Measurements from ENCODE around the gene CD6.
A peak's percentile ranks its signal among the peaks of the same experiment; 100 is the strongest.

The CD6 gene

DNA sequence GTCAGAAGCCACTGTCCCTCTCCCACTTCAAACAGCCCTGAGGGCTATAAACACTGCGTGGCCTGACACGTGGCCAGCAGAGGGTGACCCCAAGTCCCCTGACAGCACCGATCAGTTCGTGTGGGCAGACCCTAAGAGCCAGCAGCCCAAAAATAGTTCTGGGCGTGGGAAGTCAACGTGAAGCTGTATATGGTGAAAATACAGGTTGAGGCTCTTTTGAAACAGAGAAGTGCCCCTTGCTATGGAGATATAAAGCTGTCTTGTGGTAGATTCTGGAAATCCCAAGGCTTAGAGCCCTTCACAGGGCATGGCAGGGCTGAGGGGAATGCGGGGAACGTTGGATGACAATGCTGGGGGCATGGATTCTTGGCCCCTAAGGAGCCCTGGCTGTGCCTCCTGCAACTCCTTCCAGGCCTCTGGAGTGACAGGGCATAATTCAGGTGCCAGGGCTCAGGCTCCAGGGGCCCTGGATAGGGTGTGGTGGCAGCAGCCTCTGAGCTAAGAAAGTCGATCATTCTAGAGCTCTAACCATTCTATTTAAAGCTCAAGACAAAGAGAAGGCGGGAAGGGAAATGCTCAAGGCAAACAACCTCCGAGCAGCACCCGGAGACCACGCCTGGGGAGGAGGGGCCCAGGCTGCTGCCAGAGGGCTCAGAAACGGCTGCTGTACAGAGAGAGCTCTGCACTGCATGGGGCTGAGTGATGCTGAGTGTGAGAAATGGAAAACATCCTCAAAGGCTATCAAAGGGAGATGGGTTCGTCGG is 70.5 kb downstream of the CD6 start:
- FAIRE-seq = peak; percentile 87
- peak; percentile 73 for DNase-seq (ENCODE audit: insufficient read length, low spot score)

DNA sequence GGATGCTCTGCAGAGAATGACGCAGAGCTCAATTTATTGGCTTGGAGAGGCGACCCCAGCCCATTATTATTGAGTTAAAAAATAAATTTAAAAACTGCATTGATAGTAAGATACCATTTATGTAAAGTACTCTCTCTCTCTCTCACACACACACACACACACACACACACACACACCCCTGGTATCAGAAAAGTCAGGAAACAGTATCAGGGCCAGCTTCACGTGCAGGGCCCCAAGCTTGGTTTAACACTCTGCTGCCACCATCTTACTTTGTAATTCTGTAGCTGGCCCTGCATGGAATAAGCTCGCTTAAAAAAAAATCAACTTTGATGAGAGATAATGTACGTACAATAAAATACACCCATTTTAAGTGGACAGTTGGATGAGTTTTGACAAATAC is 71.1 kb downstream of the CD6 start:
- TF ChIP-seq PAX5 (IDR thresholded peaks at IDR 0.05; ENCODE audit: insufficient read depth, low read length, severe bottlenecking) = no peak
- TF ChIP-seq POLR2AphosphoS5 (IDR thresholded peaks at IDR 0.05; ENCODE audit: low read depth, low read length) = no peak
- no peak for TF ChIP-seq SPI1 (IDR thresholded peaks at IDR 0.05; ENCODE audit: low read depth, low read length)
- TF ChIP-seq POLR2A (IDR thresholded peaks at IDR 0.05; ENCODE audit: low read depth, low read length) = no peak
- TF ChIP-seq TAF1 (IDR thresholded peaks at IDR 0.05; ENCODE audit: low read depth, low read length) = no peak
- TF ChIP-seq POU2F2 (IDR thresholded peaks at IDR 0.05; ENCODE audit: low read depth, low read length) = no peak
- DNase-seq (ENCODE audit: insufficient read length, low spot score) (no peak), FAIRE-seq (no peak)

More for the DNA sequence above, 70.5 kb downstream of the CD6 start:
- TF ChIP-seq POLR2A (IDR thresholded peaks at IDR 0.05; ENCODE audit: low read depth, low read length) = peak; percentile 64; the same call in 1 of the 2 replicates
- TF ChIP-seq PAX5 (IDR thresholded peaks at IDR 0.05; ENCODE audit: insufficient read depth, low read length, severe bottlenecking) = no peak
- no peak for TF ChIP-seq TAF1 (IDR thresholded peaks at IDR 0.05; ENCODE audit: low read depth, low read length)
- TF ChIP-seq SPI1 (IDR thresholded peaks at IDR 0.05; ENCODE audit: low read depth, low read length) = peak; percentile 61; the same call in 1 of the 2 replicates
- TF ChIP-seq POLR2AphosphoS5 (IDR thresholded peaks at IDR 0.05; ENCODE audit: low read depth, low read length) = peak; percentile 48; the same call in 1 of the 2 replicates
- no peak for TF ChIP-seq POU2F2 (IDR thresholded peaks at IDR 0.05; ENCODE audit: low read depth, low read length)

DNA sequence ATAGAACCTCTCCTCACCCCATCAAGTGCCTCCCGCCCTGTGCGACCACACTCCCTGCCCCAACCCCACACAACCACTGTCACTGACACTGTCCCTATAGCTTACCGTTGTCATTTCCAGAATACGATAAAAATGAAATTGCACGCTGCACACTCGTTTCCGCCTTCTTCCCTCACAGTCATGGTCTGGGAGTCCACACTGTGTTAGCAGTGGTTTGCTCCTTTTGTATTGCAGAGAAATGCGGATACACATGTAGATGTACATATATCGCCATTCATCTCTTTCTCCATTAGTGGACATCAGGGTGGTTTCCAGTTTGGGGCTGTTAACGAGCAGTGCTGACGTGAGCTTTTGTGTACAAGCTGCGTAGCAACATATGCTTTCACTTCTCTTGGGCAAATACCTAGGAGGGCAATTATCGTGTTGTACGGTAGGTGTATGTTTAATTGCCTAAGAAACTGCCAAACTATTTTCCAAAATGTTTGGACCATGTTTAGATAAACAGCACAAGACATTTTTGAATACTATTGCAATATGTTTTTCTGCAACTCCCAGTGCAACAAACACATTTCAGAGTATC is 71.6 kb downstream of the CD6 start:
- DNase-seq (ENCODE audit: insufficient read length, low spot score) (no peak), FAIRE-seq (peak; percentile 90)
- no peak for TF ChIP-seq POLR2A (IDR thresholded peaks at IDR 0.05; ENCODE audit: low read depth, low read length)
- TF ChIP-seq SPI1 (IDR thresholded peaks at IDR 0.05; ENCODE audit: low read depth, low read length) = 0 out of 2 replicates have a peak, but pooled peaks have one; percentile 3

DNA sequence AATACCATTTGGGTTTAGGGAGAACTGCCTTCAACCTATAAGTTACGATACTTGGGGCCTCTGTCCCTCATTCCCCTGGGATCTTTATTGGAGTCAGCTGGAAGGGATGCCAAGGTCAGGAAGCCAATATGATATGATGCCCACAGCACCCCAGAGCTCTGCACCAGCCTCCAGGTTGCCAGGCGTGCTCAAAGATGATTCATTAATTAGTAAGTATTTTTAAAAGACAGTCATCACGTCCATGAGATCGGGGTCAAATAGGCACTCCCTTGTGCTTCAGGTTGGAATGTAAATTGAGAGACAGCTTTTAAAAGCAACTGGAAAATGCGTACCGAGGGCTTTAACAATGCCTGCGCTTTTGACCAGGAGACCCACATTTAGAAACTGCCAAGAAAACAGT is 73.8 kb downstream of the CD6 start:
- no peak for FAIRE-seq
- no peak for DNase-seq (ENCODE audit: insufficient read length, low spot score)
- TF ChIP-seq POU2F2 (IDR thresholded peaks at IDR 0.05; ENCODE audit: low read depth, low read length) (no peak), POLR2A (IDR thresholded peaks at IDR 0.05; ENCODE audit: low read depth, low read length) (no peak), SPI1 (IDR thresholded peaks at IDR 0.05; ENCODE audit: low read depth, low read length) (no peak), POLR2AphosphoS5 (IDR thresholded peaks at IDR 0.05; ENCODE audit: low read depth, low read length) (no peak), TAF1 (IDR thresholded peaks at IDR 0.05; ENCODE audit: low read depth, low read length) (no peak), PAX5 (IDR thresholded peaks at IDR 0.05; ENCODE audit: insufficient read depth, low read length, severe bottlenecking) (no peak)

DNA sequence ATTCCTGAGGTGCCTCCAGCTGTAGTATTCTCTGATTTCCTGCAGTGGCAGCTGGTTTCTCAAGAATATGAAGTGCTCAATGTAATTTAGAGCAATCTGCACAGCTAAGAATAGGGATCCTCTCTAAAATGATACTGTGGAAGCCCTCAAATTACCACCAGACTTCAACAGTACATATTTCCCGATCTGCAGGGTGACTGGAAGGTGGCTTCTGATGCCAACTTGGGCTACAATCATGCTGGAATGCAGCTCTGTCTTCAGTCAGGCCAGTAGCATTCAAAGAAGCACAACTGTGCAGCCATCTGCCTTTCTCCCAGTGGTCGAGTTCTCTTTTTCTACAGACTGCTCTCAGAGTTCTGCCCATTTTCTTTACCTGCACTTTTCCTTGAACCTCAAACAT is 75.4 kb downstream of the CD6 start:
- TF ChIP-seq POLR2AphosphoS5 (IDR thresholded peaks at IDR 0.05; ENCODE audit: low read depth, low read length) (no peak), POLR2A (IDR thresholded peaks at IDR 0.05; ENCODE audit: low read depth, low read length) (no peak), TAF1 (IDR thresholded peaks at IDR 0.05; ENCODE audit: low read depth, low read length) (no peak), PAX5 (IDR thresholded peaks at IDR 0.05; ENCODE audit: insufficient read depth, low read length, severe bottlenecking) (no peak), POU2F2 (IDR thresholded peaks at IDR 0.05; ENCODE audit: low read depth, low read length) (no peak), SPI1 (IDR thresholded peaks at IDR 0.05; ENCODE audit: low read depth, low read length) (no peak)
- FAIRE-seq (no peak), DNase-seq (ENCODE audit: insufficient read length, low spot score) (no peak)

DNA sequence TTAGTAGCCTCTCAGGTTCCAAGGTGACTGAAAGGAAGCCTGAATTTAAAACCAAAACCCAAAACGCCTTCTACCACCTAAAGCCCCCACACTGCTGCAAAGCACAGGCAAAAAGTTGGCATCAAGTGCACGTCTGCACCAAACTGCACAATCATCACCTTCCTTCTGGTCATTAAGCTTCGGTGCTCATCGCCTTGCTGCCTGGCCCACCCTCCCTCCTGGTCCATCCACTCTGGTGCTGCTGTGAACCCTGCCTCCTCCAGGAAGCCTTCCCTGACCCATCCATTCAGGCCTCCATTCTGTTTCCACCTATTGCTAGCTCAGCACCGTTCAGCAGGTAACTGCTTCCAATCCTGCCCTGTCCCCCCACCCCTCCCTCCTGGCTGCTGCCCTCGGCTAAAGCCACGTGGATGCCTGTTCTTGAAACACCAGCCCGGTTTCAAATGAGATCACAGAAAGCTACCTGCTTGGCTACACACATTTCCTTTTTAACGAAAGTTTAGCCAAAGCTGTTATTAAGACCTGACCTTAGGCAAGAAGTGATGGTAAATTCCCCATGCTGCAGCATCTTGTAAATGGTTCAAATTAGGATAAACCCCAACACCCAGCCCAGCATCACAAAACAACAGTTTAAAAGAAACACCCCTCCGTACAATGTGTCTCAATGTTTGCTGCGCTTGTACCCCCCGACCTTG is 77.0 kb downstream of the CD6 start:
- peak; percentile 43 for FAIRE-seq

DNA sequence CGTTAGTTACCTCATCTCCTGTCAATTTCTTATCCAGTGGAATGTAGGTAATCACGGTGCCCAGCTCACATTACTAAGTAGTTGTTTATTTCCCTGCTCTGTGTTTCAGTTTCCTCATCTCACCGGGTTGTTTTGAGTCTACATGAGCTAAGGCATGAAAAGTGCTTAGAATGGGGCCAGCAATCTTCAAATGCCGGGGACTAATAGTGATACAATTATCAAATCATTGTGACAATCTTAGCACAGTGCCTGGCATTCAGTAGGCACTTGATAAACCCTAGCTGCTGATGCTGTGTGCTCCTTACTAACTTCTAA is 77.5 kb downstream of the CD6 start:
- DNase-seq (ENCODE audit: insufficient read length, low spot score) (no peak), FAIRE-seq (peak; percentile 50)
- no peak for TF ChIP-seq TAF1 (IDR thresholded peaks at IDR 0.05; ENCODE audit: low read depth, low read length)
- no peak for TF ChIP-seq SPI1 (IDR thresholded peaks at IDR 0.05; ENCODE audit: low read depth, low read length)
- TF ChIP-seq PAX5 (IDR thresholded peaks at IDR 0.05; ENCODE audit: insufficient read depth, low read length, severe bottlenecking) = no peak
- TF ChIP-seq POU2F2 (IDR thresholded peaks at IDR 0.05; ENCODE audit: low read depth, low read length) = no peak
- no peak for TF ChIP-seq POLR2A (IDR thresholded peaks at IDR 0.05; ENCODE audit: low read depth, low read length)
- no peak for TF ChIP-seq POLR2AphosphoS5 (IDR thresholded peaks at IDR 0.05; ENCODE audit: low read depth, low read length)

More for the DNA sequence above, 77.0 kb downstream of the CD6 start:
- DNase-seq (ENCODE audit: insufficient read length, low spot score) = no peak
- TF ChIP-seq TAF1 (IDR thresholded peaks at IDR 0.05; ENCODE audit: low read depth, low read length) (no peak), POLR2A (IDR thresholded peaks at IDR 0.05; ENCODE audit: low read depth, low read length) (peak; percentile 29; the same call in 1 of the 2 replicates)

DNA sequence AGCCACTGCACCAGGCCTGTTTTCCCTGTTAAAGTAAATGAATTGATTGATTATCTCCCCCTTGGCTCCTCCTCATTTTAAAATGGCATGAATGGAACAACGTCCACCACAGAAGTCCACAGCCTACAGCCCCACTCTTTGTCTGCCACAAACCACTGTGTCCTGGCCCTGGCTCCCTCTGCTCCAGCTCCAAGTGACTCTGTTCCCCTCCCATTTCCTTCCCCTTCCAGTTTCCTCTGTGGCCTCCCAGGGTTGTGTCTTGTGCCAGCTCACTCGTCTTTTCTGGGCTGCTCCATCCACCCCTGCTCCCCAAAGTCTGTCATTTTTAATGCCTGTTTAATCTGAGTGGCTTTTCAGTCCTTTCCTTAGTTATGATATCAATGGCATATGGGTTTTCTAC is 78.4 kb downstream of the CD6 start:
- DNase-seq (ENCODE audit: insufficient read length, low spot score) = no peak
- FAIRE-seq = no peak
- TF ChIP-seq POLR2A (IDR thresholded peaks at IDR 0.05; ENCODE audit: low read depth, low read length) = no peak
- no peak for TF ChIP-seq PAX5 (IDR thresholded peaks at IDR 0.05; ENCODE audit: insufficient read depth, low read length, severe bottlenecking)
- no peak for TF ChIP-seq POLR2AphosphoS5 (IDR thresholded peaks at IDR 0.05; ENCODE audit: low read depth, low read length)
- TF ChIP-seq SPI1 (IDR thresholded peaks at IDR 0.05; ENCODE audit: low read depth, low read length) = no peak
- no peak for TF ChIP-seq POU2F2 (IDR thresholded peaks at IDR 0.05; ENCODE audit: low read depth, low read length)
- TF ChIP-seq TAF1 (IDR thresholded peaks at IDR 0.05; ENCODE audit: low read depth, low read length) = no peak

DNA sequence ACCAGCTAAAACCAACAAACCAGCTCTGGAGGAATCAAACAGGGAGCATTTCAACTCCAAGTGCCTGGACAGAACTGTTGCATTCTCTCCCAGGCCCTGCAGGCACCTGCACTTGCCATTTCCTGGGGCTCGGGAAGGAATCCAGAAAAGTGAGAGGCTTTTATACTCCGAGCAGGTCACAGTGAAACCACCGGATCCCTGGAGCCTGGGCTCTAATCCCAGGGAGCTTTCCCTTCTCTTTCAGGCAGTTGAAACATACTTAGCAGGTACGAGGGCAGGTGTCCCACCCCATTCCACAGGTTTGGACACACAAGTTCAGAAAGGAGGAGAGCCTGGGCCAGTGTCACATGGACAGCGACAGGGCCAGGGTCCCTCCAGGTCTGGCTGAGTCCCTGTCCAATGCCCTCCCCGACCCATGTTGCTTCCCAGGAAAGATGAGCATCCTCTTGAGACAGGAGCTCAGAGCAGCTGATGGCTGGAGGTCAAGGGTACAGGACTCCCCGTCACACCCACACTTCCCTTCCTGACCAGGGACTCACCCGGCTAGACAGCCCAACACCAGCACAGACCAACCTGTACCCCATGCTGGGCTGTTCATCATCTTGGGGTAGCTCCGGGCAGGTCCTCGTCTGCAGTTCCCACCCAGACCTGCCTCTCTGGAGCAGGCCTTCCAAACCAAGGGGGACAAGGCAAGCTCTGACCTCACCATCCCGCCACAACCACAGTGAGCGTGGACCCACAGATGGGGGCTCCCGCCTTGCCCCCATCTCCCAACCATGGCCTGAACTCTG is 80.9 kb downstream of the CD6 start:
- no peak for FAIRE-seq
- DNase-seq (ENCODE audit: insufficient read length, low spot score) = no peak
- TF ChIP-seq TAF1 (IDR thresholded peaks at IDR 0.05; ENCODE audit: low read depth, low read length) (no peak), POLR2AphosphoS5 (IDR thresholded peaks at IDR 0.05; ENCODE audit: low read depth, low read length) (no peak), POLR2A (IDR thresholded peaks at IDR 0.05; ENCODE audit: low read depth, low read length) (no peak), POU2F2 (IDR thresholded peaks at IDR 0.05; ENCODE audit: low read depth, low read length) (no peak), SPI1 (IDR thresholded peaks at IDR 0.05; ENCODE audit: low read depth, low read length) (no peak), PAX5 (IDR thresholded peaks at IDR 0.05; ENCODE audit: insufficient read depth, low read length, severe bottlenecking) (no peak)
